Calu3 (cell line): ENCODE measurements around the gene PER2. TPM values are rescaled to one million over a fixed set of nuclear protein-coding genes. Genes with fewer than 3 reads are reported as not detected.

Source experiments
- BruUV-seq: library from RNA; stranded (reverse); fragments of 400-500 nt; replicated peaks from 2 replicates; lab custom pipeline; 2021; lab: Mats Ljungman, UMichigan
- CTCF ChIA-PET: fragments of 300-600 bp; sonication (Branson Sonifier 250); formaldehyde crosslinking; loops from one replicate; lab custom pipeline; 2022; ENCODE audit warnings: antibody characterized with exemption; lab: Charles Lee
- DNase-seq: peaks from one replicate; pipeline ENCODE4 v3.0.0; 2022
- H3K27ac Mint-ChIP-seq: one replicate; pipeline ENCODE4 v1.8.0; 2022; ENCODE audit warnings: mixed read lengths; ENCODE audit not compliant: unreplicated experiment
- H3K27me3 Mint-ChIP-seq: one replicate; pipeline ENCODE4 v1.8.0; 2022; ENCODE audit warnings: mixed read lengths; ENCODE audit not compliant: unreplicated experiment
- H3K36me3 Mint-ChIP-seq: one replicate; pipeline ENCODE4 v1.8.0; 2022; ENCODE audit warnings: mild to moderate bottlenecking, moderate library complexity, mixed read lengths; ENCODE audit not compliant: insufficient read depth, unreplicated experiment
- H3K4me1 Mint-ChIP-seq: one replicate; pipeline ENCODE4 v1.8.0; 2022; ENCODE audit warnings: mild to moderate bottlenecking, low read depth, mixed read lengths; ENCODE audit not compliant: unreplicated experiment
- H3K4me3 Mint-ChIP-seq: one replicate; pipeline ENCODE4 v1.8.0; 2022; ENCODE audit warnings: mild to moderate bottlenecking, low read depth, moderate library complexity, mixed read lengths; ENCODE audit not compliant: unreplicated experiment
- H3K9me3 Mint-ChIP-seq: one replicate; pipeline ENCODE4 v1.8.0; 2022; ENCODE audit warnings: low read depth, mixed read lengths; ENCODE audit not compliant: unreplicated experiment
- intact Hi-C: fragments of 100-400 bp; cut with micrococcal nuclease; formaldehyde crosslinking; loops from one replicate; pipeline ENCODE4 v1.10.0; 2022; ENCODE audit not compliant: unreplicated experiment
- total RNA-seq: library from RNA; stranded (reverse); gene quantifications from 2 replicates; pipeline ENCODE4 v1.2.3, GENCODE V29; 2022
- TF ChIP-seq, protein P1 (sequence below): fragments of 200-600 bp; IDR thresholded peaks from one replicate; pipeline ENCODE4 v1.8.0; 2022; ENCODE audit warnings: antibody characterized with exemption; ENCODE audit not compliant: unreplicated experiment

Gene PER2
- total RNA-seq, 1 experiment from 2014 or later, result 14.0 TPM

- no peak overlapping the region for H3K4me3 Mint-ChIP-seq
- no peaks in the 10 kb centered on the region for H3K27me3 Mint-ChIP-seq
- H3K27ac Mint-ChIP-seq, result no peak overlapping the region
- TF ChIP-seq, protein P1, sequence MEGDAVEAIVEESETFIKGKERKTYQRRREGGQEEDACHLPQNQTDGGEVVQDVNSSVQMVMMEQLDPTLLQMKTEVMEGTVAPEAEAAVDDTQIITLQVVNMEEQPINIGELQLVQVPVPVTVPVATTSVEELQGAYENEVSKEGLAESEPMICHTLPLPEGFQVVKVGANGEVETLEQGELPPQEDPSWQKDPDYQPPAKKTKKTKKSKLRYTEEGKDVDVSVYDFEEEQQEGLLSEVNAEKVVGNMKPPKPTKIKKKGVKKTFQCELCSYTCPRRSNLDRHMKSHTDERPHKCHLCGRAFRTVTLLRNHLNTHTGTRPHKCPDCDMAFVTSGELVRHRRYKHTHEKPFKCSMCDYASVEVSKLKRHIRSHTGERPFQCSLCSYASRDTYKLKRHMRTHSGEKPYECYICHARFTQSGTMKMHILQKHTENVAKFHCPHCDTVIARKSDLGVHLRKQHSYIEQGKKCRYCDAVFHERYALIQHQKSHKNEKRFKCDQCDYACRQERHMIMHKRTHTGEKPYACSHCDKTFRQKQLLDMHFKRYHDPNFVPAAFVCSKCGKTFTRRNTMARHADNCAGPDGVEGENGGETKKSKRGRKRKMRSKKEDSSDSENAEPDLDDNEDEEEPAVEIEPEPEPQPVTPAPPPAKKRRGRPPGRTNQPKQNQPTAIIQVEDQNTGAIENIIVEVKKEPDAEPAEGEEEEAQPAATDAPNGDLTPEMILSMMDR, result no peak
- peaks cover 49% of the 10 kb centered on the region for H3K36me3 Mint-ChIP-seq
- CTCF ChIA-PET, result no interaction called here
- intact Hi-C loops, result no loop called here
- no peaks in the 10 kb centered on the region for H3K9me3 Mint-ChIP-seq
- DNase-seq, result no peak
- no peaks in the 10 kb centered on the region for H3K4me1 Mint-ChIP-seq
- no TSS peak for BruUV-seq
These were observed 32.8 kb downstream of the PER2 start for GRCh38 chr2:238255636-238256035.

GRCh38 chr2:238255151-238255551 is 33.3 kb downstream of the PER2 start:
- intact Hi-C loops, result no loop called here
- no TSS peak for BruUV-seq
- H3K36me3 Mint-ChIP-seq, result peaks cover 48% of the 10 kb centered on the region
- DNase-seq, result no peak
- H3K27ac Mint-ChIP-seq, result no peak overlapping the region
- CTCF ChIA-PET, result no interaction called here
- TF ChIP-seq, protein P1, result no peak
- H3K27me3 Mint-ChIP-seq, result no peaks in the 10 kb centered on the region
- no peaks in the 10 kb centered on the region for H3K9me3 Mint-ChIP-seq
- H3K4me1 Mint-ChIP-seq, result no peaks in the 10 kb centered on the region
- no peak overlapping the region for H3K4me3 Mint-ChIP-seq

DNA sequence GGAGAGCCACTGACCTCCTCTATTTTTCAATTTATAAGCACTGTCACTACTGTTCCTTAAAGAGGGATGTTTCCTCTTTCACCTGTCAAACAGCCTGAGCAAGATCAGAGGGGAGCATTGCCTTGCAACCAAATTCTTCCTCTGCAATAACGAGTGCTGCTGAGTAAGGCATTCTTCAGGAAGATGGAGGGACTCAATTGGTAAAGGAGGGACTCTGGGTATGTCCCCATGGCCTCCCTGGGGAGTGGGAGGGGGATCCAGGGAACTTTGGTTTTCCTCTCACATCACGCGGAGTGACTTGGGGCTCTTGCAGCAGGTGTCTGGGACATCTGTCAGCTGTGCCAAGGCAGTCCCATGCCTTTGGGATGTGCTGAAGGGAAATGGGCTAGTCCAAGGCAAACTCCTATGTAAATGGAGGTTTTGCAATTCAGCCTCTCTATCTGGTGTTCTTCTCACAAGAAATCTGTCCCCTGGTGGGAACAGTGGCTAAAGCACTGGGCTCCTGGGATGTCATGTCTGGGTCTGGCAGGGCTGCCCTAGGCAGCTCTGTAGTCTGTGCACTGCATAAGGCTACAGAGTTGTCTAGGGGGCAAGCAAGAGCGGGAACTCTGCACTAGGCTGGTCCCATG is 34.2 kb downstream of the PER2 start:
- no peak for DNase-seq
- H3K9me3 Mint-ChIP-seq, result no peaks in the 10 kb centered on the region
- H3K4me3 Mint-ChIP-seq, result no peak overlapping the region
- CTCF ChIA-PET, result no interaction called here
- BruUV-seq, result no TSS peak
- TF ChIP-seq, protein P1, result no peak
- intact Hi-C loops, result no loop called here
- peaks cover 45% of the 10 kb centered on the region for H3K36me3 Mint-ChIP-seq
- no peaks in the 10 kb centered on the region for H3K27me3 Mint-ChIP-seq
- no peak overlapping the region for H3K27ac Mint-ChIP-seq
- no peaks in the 10 kb centered on the region for H3K4me1 Mint-ChIP-seq

GRCh38 chr2:238252766-238253630 is 35.4 kb downstream of the PER2 start:
- intact Hi-C loops, result no loop called here
- no peak for DNase-seq
- no peak overlapping the region for H3K4me3 Mint-ChIP-seq
- CTCF ChIA-PET, result no interaction called here
- TF ChIP-seq, protein P1, result no peak
- no peaks in the 10 kb centered on the region for H3K4me1 Mint-ChIP-seq
- H3K9me3 Mint-ChIP-seq, result no peaks in the 10 kb centered on the region
- H3K27me3 Mint-ChIP-seq, result no peaks in the 10 kb centered on the region
- peaks cover 43% of the 10 kb centered on the region for H3K36me3 Mint-ChIP-seq
- no TSS peak for BruUV-seq
- no peak overlapping the region for H3K27ac Mint-ChIP-seq
